ENCODE results near the gene CEP57L1.
A peak's percentile ranks its signal among the peaks of the same experiment; 100 is the strongest.

CEP57L1 gene

DNA sequence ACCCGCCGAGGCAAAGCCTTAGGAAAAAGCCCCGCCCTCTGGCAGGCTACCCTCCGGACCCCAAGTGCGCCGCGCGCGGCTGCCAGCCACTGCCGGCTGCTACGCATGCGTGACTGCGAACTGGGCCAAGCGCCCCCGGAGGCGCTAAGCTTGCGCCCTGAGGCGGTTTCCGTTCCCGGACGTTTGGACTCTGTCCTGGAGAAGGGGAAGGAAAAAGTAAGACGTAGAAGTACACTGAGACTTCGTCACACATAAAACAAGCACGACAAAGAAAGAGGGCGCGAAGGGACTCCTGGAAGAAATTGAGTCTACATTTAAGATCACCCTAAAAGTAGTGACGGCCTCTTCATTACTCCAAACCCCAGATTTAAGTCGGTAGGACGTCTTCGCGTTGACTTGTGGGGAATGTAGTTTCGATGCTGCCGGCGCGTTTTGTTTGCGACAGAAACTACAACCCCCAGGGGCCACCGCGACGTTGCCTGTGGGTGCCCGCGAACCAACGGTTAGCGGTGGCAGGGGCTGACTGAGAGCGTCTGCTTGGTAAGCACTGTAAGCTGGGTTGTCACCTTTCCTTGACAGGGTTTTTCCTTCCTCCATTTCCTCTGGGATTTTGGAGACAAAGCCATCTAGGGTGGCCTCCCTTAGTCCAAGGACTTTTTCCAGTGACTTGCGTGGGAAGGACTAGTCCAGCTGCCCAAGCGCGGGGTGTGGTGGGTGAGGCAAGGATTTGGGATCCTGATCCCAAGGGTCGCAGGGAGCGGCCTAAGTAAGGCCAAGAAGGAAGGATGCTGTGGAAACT lies at the start of gene CEP57L1:
CEP57L1 (plus strand) TSS at position 472 of the 799 bp plus-strand sequence. CDS start 49,715 bp downstream, outside the sequence.
- peak; percentile 99 for DNase-seq (ENCODE audit: low read depth)
- Histone ChIP-seq H3K9ac (ENCODE audit: low read length) (peak within 1 kb of the TSS; percentile 97), H3K27me3 (replicated peaks; ENCODE audit: control insufficient read depth, insufficient read depth, low read length) (no peaks in the 10 kb centered on the region), H3K9me3 (ENCODE audit: control insufficient read depth, low read length) (no peaks in the 10 kb centered on the region), H3K4me3 (ENCODE audit: low read length) (peak within 1 kb of the TSS; percentile 98), H3K36me3 (ENCODE audit: control insufficient read depth, insufficient read depth, low read length, severe bottlenecking) (no peaks in the 10 kb centered on the region), H3K4me1 (ENCODE audit: control insufficient read depth, insufficient read depth, low read length) (peaks cover 19% of the 10 kb centered on the region)

DNA sequence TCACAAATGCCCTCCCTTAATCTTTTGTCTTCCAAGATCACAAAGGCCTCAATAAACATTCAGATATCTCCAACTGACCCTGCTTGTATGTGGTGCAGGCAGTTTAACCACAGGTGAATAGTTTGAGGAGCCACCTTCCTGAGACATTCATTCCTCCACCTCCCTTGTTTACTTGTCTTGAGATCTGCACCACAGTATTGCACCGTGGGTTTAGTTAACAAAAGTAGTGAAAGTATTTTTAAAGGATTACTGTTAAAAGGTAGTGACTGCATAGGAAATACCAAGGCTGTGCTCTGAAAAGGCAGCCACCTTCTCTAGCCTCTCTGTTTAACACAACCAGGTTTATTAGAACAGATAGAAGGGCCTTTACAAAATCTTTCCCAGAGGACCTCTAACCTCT lies 47.1 kb upstream of the CEP57L1 start:
- no peaks in the 10 kb centered on the region for H3K9me3 ChIP-seq (ENCODE audit: control insufficient read depth, low read length)
- H3K4me1 ChIP-seq (ENCODE audit: control insufficient read depth, insufficient read depth, low read length): peaks cover 4% of the 10 kb centered on the region
- H3K36me3 ChIP-seq (ENCODE audit: control insufficient read depth, insufficient read depth, low read length, severe bottlenecking): no peaks in the 10 kb centered on the region
- H3K27me3 ChIP-seq (replicated peaks; ENCODE audit: control insufficient read depth, insufficient read depth, low read length): no peaks in the 10 kb centered on the region
- H3K9ac ChIP-seq (ENCODE audit: low read length): no peak overlapping the region
- DNase-seq (ENCODE audit: low read depth): no peak
- H3K4me3 ChIP-seq (ENCODE audit: low read length): no peak overlapping the region

DNA sequence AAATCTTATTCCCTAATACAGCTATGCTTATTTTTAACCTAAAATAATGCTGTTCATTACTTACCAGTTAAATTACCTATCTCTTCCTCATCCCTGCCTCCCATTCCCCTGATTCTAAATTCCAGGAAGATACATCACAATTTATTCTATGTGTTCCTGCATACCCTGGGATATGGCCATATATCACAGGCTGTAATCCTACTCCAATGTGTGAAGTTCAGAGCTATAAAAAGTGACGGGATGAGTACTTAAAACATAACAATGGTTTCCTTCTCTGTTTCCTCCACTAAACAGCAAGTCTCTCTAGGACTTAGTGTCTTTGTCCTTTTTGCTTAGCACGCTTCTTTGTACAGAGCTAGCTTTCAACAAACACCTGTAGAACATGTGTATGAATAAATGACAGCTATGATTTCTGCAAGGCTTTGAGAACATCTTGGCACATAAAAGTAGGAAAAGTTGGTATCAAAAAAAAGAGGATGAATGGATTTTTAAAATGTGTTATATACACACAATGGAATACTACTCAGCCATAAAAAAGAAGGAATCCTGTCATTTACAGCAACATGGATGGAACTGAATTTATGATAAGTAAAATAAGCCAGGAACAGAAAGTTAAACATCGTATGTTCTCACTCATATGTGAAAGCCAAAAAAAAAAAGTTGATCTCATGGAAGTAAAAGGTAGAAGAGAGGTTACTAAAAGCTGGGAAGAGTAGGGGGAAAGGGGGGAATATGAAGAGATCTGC lies 46.5 kb upstream of the CEP57L1 start:
- Histone ChIP-seq H3K9ac (ENCODE audit: low read length) (no peak overlapping the region), H3K36me3 (ENCODE audit: control insufficient read depth, insufficient read depth, low read length, severe bottlenecking) (no peaks in the 10 kb centered on the region), H3K27me3 (replicated peaks; ENCODE audit: control insufficient read depth, insufficient read depth, low read length) (no peaks in the 10 kb centered on the region)

DNA sequence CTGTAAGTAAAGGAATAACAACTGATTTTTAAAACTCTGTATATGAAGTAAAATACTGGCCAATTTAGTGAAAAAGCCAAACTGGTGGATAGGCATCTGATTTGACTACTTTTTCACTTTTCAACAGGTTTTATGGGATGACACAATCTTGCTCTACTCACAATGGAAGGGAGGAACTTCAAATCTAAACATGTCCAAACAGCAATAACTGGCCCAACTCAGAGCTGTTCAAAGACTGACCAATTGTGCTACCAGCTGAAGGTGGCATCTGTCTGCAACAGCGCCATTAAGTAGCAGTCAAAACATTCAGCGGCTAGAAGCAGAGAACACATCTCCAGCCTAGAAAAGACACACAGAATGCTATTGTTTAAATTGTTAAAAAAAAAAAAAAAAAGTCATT lies 45.3 kb upstream of the CEP57L1 start:
- Histone ChIP-seq H3K9me3 (ENCODE audit: control insufficient read depth, low read length) (no peaks in the 10 kb centered on the region), H3K36me3 (ENCODE audit: control insufficient read depth, insufficient read depth, low read length, severe bottlenecking) (no peaks in the 10 kb centered on the region), H3K4me3 (ENCODE audit: low read length) (no peak overlapping the region), H3K9ac (ENCODE audit: low read length) (no peak overlapping the region), H3K4me1 (ENCODE audit: control insufficient read depth, insufficient read depth, low read length) (peaks cover 15% of the 10 kb centered on the region), H3K27me3 (replicated peaks; ENCODE audit: control insufficient read depth, insufficient read depth, low read length) (no peaks in the 10 kb centered on the region)
- no peak for DNase-seq (ENCODE audit: low read depth)

More for the DNA sequence above, 46.5 kb upstream of the CEP57L1 start:
- peaks cover 9% of the 10 kb centered on the region for H3K4me1 ChIP-seq (ENCODE audit: control insufficient read depth, insufficient read depth, low read length)
- H3K4me3 ChIP-seq (ENCODE audit: low read length): no peak overlapping the region
- H3K9me3 ChIP-seq (ENCODE audit: control insufficient read depth, low read length): no peaks in the 10 kb centered on the region
- no peak for DNase-seq (ENCODE audit: low read depth)

DNA sequence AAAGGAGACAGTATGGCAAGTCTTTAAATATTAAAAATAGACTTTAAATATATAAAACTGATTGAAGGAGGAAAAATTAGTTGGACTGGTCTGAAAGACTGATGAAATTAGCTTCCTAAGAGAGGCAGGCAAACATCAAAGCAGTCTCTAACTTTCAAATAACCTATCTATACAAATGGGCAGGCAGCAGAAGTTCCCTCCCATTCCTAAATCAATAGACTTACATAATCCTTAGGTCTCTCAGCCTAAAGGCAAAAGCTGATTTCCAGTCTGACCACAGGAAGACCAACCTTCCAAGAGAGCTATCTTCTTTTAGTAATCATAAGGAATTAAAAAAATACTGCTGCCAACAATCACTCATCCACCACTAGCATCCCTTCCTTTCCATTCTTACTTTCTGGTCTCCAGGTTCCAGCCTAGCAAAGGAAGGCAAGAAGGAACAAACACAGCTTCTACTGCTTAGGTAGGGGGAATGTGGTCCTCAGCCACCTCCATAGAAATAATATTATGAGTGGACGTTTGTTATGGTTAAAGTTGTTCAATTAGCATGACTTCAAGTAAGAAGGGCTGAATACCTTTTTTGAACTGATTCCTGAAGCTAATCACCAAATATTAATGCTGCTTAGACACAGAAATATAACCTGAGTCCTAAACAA lies 44.7 kb upstream of the CEP57L1 start:
- Histone ChIP-seq H3K36me3 (ENCODE audit: control insufficient read depth, insufficient read depth, low read length, severe bottlenecking) (no peaks in the 10 kb centered on the region), H3K4me3 (ENCODE audit: low read length) (no peak overlapping the region), H3K9me3 (ENCODE audit: control insufficient read depth, low read length) (no peaks in the 10 kb centered on the region), H3K9ac (ENCODE audit: low read length) (no peak overlapping the region), H3K4me1 (ENCODE audit: control insufficient read depth, insufficient read depth, low read length) (peaks cover 20% of the 10 kb centered on the region), H3K27me3 (replicated peaks; ENCODE audit: control insufficient read depth, insufficient read depth, low read length) (no peaks in the 10 kb centered on the region)
- no peak for DNase-seq (ENCODE audit: low read depth)

DNA sequence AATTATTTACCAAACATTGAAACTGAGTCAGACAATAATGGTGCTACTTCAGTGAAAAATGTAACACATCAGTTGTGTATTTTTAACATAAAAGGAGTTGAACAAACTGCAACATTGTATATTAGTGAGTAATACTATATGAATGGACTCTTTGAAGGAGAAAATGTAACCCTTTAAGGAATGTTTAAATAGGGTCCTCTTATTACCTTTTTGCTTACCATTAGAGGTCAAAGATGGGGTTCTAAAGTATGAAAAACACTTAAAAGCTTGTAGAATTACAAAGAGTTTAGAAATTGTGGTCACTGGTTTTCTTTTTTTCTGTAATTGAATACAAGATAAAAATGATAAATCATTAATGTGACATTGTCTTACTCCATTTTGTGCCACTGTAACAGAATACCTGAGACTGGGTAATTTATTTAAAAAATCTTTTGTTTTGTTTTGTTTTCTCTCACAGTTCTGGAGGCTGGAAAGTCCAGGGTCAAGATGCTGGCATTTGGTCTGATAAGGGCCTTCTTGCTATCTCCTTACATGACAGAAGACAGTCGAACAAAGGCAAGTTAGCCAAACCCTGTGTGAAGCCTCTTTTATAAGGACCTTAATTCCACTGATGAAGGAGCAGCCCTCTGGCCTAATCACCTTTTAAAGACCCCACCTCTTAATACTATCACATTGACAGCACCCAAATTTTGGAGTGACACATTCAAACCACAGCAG lies 43.8 kb upstream of the CEP57L1 start:
- Histone ChIP-seq H3K27me3 (replicated peaks; ENCODE audit: control insufficient read depth, insufficient read depth, low read length) (no peaks in the 10 kb centered on the region), H3K9me3 (ENCODE audit: control insufficient read depth, low read length) (no peaks in the 10 kb centered on the region), H3K4me3 (ENCODE audit: low read length) (no peak overlapping the region), H3K36me3 (ENCODE audit: control insufficient read depth, insufficient read depth, low read length, severe bottlenecking) (no peaks in the 10 kb centered on the region), H3K9ac (ENCODE audit: low read length) (no peak overlapping the region), H3K4me1 (ENCODE audit: control insufficient read depth, insufficient read depth, low read length) (peaks cover 27% of the 10 kb centered on the region)
- DNase-seq (ENCODE audit: low read depth): no peak

DNA sequence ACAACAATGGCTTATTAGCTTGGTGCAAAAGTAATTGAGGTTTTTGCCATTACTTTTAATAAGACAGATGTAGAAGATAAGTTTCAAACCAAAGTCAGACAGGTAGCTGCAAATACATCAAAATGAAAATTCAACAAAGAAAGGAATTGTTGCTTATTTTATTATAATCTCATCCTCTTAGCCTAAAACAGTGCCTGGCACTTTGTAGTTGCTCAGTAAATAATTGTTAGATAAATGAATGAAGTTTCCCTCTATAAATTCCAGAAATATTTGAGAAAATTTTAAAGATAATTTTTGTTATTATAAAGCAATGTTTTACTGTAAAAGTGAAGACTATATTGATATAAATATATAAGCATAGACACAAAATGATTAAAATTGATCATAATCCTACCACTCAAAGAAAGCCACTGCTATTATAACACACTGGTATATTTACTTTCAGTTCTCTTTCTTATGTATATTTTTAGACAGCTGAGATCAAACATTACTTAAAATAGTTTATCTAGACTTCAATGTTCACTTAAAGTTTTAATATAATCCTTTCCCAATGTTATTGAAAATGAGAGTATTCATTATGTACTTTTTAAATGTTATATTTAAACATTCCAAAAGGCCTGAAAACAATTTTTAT lies 43.2 kb upstream of the CEP57L1 start:
- H3K36me3 ChIP-seq (ENCODE audit: control insufficient read depth, insufficient read depth, low read length, severe bottlenecking): no peaks in the 10 kb centered on the region
- H3K27me3 ChIP-seq (replicated peaks; ENCODE audit: control insufficient read depth, insufficient read depth, low read length): no peaks in the 10 kb centered on the region
- DNase-seq (ENCODE audit: low read depth): no peak
- H3K9ac ChIP-seq (ENCODE audit: low read length): no peak overlapping the region
- peaks cover 34% of the 10 kb centered on the region for H3K4me1 ChIP-seq (ENCODE audit: control insufficient read depth, insufficient read depth, low read length)
- H3K4me3 ChIP-seq (ENCODE audit: low read length): no peak overlapping the region
- no peaks in the 10 kb centered on the region for H3K9me3 ChIP-seq (ENCODE audit: control insufficient read depth, low read length)

DNA sequence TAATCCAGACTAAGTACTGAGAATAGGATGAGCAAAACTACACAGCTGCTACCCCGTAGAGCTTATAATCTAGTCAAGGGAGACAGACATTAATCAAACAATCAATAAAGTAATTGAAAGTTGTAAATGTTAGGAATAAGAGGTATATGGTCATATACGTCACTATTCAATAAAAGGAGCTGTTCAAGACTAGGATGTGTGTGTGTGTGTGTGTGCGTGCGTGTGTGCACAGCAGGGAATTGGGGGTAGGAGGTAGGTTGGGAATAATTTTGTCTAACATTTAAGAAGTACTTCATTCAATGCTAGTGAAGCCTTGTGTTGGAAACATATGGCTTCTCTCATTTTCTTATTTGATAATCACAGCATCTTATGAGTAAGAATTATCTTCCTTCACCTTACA lies 42.5 kb upstream of the CEP57L1 start:
- Histone ChIP-seq H3K36me3 (ENCODE audit: control insufficient read depth, insufficient read depth, low read length, severe bottlenecking) (no peaks in the 10 kb centered on the region), H3K4me1 (ENCODE audit: control insufficient read depth, insufficient read depth, low read length) (peaks cover 40% of the 10 kb centered on the region), H3K27me3 (replicated peaks; ENCODE audit: control insufficient read depth, insufficient read depth, low read length) (no peaks in the 10 kb centered on the region), H3K9ac (ENCODE audit: low read length) (no peak overlapping the region), H3K9me3 (ENCODE audit: control insufficient read depth, low read length) (no peaks in the 10 kb centered on the region), H3K4me3 (ENCODE audit: low read length) (no peak overlapping the region)
- no peak for DNase-seq (ENCODE audit: low read depth)

DNA sequence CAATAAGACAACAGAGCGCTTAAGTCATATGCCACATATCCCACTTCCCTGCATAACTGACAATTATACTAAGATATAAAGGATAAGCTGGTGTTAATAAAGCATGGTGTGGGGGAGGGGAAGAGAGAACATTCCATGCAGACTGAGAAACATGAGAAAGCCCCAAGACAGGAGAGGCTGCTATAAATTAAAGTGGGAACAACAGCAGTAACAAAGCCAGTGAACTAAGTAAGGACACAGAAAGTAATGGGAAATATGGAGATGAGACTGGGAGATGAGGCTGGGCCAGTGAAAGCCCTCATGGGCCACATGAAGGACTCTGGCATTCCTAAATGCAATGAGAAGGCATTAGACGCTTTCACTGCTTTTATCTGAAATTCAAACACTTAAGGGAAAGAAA lies 42.0 kb upstream of the CEP57L1 start:
- peaks cover 42% of the 10 kb centered on the region for H3K4me1 ChIP-seq (ENCODE audit: control insufficient read depth, insufficient read depth, low read length)
- no peak overlapping the region for H3K9ac ChIP-seq (ENCODE audit: low read length)
- no peaks in the 10 kb centered on the region for H3K9me3 ChIP-seq (ENCODE audit: control insufficient read depth, low read length)
- no peak overlapping the region for H3K4me3 ChIP-seq (ENCODE audit: low read length)
- DNase-seq (ENCODE audit: low read depth): no peak
- no peaks in the 10 kb centered on the region for H3K36me3 ChIP-seq (ENCODE audit: control insufficient read depth, insufficient read depth, low read length, severe bottlenecking)
- no peaks in the 10 kb centered on the region for H3K27me3 ChIP-seq (replicated peaks; ENCODE audit: control insufficient read depth, insufficient read depth, low read length)

DNA sequence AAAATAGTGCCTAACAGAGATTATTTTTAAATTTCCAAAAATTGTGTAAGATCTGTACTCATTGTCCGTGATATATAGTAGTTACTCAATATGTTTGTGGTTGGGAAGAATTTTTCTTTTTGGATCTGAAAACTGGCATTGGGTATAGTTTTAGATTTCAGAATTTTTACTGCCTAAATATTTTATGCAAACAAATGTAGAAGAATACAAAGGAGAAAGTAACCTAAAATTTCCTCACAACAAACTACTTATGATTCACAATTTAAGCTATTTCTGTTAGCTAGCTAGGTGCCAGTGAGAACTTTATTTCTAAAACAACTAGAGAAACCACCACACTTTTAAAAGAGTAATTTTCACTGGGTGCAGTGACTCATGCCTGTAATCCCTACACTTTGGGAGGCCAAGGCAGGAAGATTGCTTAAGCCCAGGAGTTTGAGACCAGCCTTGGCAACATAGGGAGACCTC lies 39.5 kb upstream of the CEP57L1 start:
- Histone ChIP-seq H3K9me3 (ENCODE audit: control insufficient read depth, low read length) (no peaks in the 10 kb centered on the region), H3K36me3 (ENCODE audit: control insufficient read depth, insufficient read depth, low read length, severe bottlenecking) (no peaks in the 10 kb centered on the region)
- peak; percentile 66 for DNase-seq (ENCODE audit: low read depth)

More for the DNA sequence above, 39.5 kb upstream of the CEP57L1 start:
- Histone ChIP-seq H3K27me3 (replicated peaks; ENCODE audit: control insufficient read depth, insufficient read depth, low read length) (no peaks in the 10 kb centered on the region), H3K4me3 (ENCODE audit: low read length) (peak overlapping the region; percentile 55), H3K9ac (ENCODE audit: low read length) (no peak overlapping the region), H3K4me1 (ENCODE audit: control insufficient read depth, insufficient read depth, low read length) (peaks cover 65% of the 10 kb centered on the region)

Measured in adipocyte (in vitro differentiated cells).